ENCODE measurements around the gene LLGL1. TPM values are rescaled to one million over a fixed set of nuclear protein-coding genes. Genes with fewer than 3 reads are reported as not detected.

LLGL1 gene
- total RNA-seq, 6 experiments from 2014 or later = 38.0 to 50.8 (median 41.0) TPM

- no peaks in the 10 kb centered on the region for H3K4me1 Mint-ChIP-seq (ENCODE audit: low read depth)
- no peak overlapping the region for H3K4me3 Mint-ChIP-seq
- H3K27me3 Mint-ChIP-seq (ENCODE audit: insufficient read depth) = no peaks in the 10 kb centered on the region; the same call in 1 of the 2 replicates
- TF ChIP-seq CTCF (IDR thresholded peaks at IDR 0.05) = no peak
- H3K27ac Mint-ChIP-seq = no peak overlapping the region; the same call in 1 of the 2 replicates
- H3K9me3 Mint-ChIP-seq = no peaks in the 10 kb centered on the region
- peaks cover 12% of the 10 kb centered on the region; the same call in 1 of the 2 replicates for H3K36me3 Mint-ChIP-seq (ENCODE audit: low read depth)
- DNase-seq = no peak
These were observed 53.4 kb downstream of the LLGL1 start for GRCh38 chr17:18278867-18279266.

GRCh38 chr17:18280249-18280648, 54.8 kb downstream of the LLGL1 start:
- DNase-seq = no peak
- H3K4me1 Mint-ChIP-seq (ENCODE audit: low read depth) = no peaks in the 10 kb centered on the region
- no peak overlapping the region for H3K4me3 Mint-ChIP-seq
- H3K27me3 Mint-ChIP-seq (ENCODE audit: insufficient read depth) = no peaks in the 10 kb centered on the region; the same call in 1 of the 2 replicates
- no peak for TF ChIP-seq CTCF (IDR thresholded peaks at IDR 0.05)
- H3K9me3 Mint-ChIP-seq = no peaks in the 10 kb centered on the region
- peaks cover 13% of the 10 kb centered on the region for H3K36me3 Mint-ChIP-seq (ENCODE audit: low read depth)
- H3K27ac Mint-ChIP-seq = no peak overlapping the region

- H3K9me3 Mint-ChIP-seq = no peaks in the 10 kb centered on the region
- H3K36me3 Mint-ChIP-seq (ENCODE audit: low read depth) = peaks cover 18% of the 10 kb centered on the region
- no peak for TF ChIP-seq CTCF (IDR thresholded peaks at IDR 0.05)
- H3K4me1 Mint-ChIP-seq (ENCODE audit: low read depth) = no peaks in the 10 kb centered on the region
- H3K27me3 Mint-ChIP-seq (ENCODE audit: insufficient read depth) = no peaks in the 10 kb centered on the region; the same call in 1 of the 2 replicates
- DNase-seq = no peak
- no peak overlapping the region for H3K27ac Mint-ChIP-seq
- no peak overlapping the region for H3K4me3 Mint-ChIP-seq
These were observed 55.4 kb downstream of the LLGL1 start for GRCh38 chr17:18280766-18281371.

GRCh38 chr17:18281788-18282187, 56.4 kb downstream of the LLGL1 start:
- no peak for TF ChIP-seq CTCF (IDR thresholded peaks at IDR 0.05)
- Mint-ChIP-seq H3K27me3 (ENCODE audit: insufficient read depth) (no peaks in the 10 kb centered on the region; the same call in 1 of the 2 replicates), H3K27ac (no peak overlapping the region), H3K4me1 (ENCODE audit: low read depth) (no peaks in the 10 kb centered on the region), H3K9me3 (no peaks in the 10 kb centered on the region), H3K36me3 (ENCODE audit: low read depth) (peaks cover 16% of the 10 kb centered on the region), H3K4me3 (no peak overlapping the region)
- no peak for DNase-seq

GRCh38 chr17:18285296-18285695, 59.9 kb downstream of the LLGL1 start:
- Mint-ChIP-seq H3K9me3 (no peaks in the 10 kb centered on the region), H3K36me3 (ENCODE audit: low read depth) (peaks cover 30% of the 10 kb centered on the region), H3K4me3 (no peak overlapping the region), H3K4me1 (ENCODE audit: low read depth) (no peaks in the 10 kb centered on the region), H3K27ac (no peak overlapping the region), H3K27me3 (ENCODE audit: insufficient read depth) (no peaks in the 10 kb centered on the region; the same call in 1 of the 2 replicates)
- DNase-seq = no peak
- no peak for TF ChIP-seq CTCF (IDR thresholded peaks at IDR 0.05)

Measured in HFFc6 (cell line).